Occipital lobe (tissue), 2 donors: Measurements from ENCODE around the gene TSSK2. TPM values are rescaled to one million over a fixed set of nuclear protein-coding genes. Genes with fewer than 3 reads are reported as not detected.

Experiments used
- DNase-seq: peaks from one replicate; lab custom pipeline; 2025; lab: John Stamatoyannopoulos, UW
- total RNA-seq: library from RNA; depleted of rRNA; stranded (reverse); fragments of >200 nt; gene quantifications from one replicate; pipeline ENCODE4 v1.2.3, GENCODE V29; 2014

TSSK2 gene
- total RNA-seq, 1 donor from 2014 or later, result not detected

GRCh38 chr22:19181786-19182471 lies 50.8 kb downstream of the TSSK2 start:
- DNase-seq, result no peak

Other genes with a start within 250 kb of the TSSK2 start
- gene DGCR6, start 225.0 kb upstream of the TSSK2 start, total RNA-seq, result 12.3 TPM
- 0.94 TPM for gene PRODH, start 195.0 kb upstream of the TSSK2 start, total RNA-seq
- 68.0 TPM for gene DGCR2, start 8.9 kb upstream of the TSSK2 start, total RNA-seq
- gene ESS2, start 13.3 kb downstream of the TSSK2 start, total RNA-seq, result 9.7 TPM
- gene GSC2, start 19.0 kb downstream of the TSSK2 start, total RNA-seq, result not detected
- gene SLC25A1, start 47.4 kb downstream of the TSSK2 start, total RNA-seq, result 30.3 TPM
- 11.1 TPM for gene CLTCL1, start 160.4 kb downstream of the TSSK2 start, total RNA-seq